ENCODE results near the gene ACSS1. TPM values are rescaled to one million over a fixed set of nuclear protein-coding genes. Genes with fewer than 3 reads are reported as not detected.
A peak's percentile ranks its signal among the peaks of the same experiment; 100 is the strongest.

The ACSS1 gene
- total and polyA plus RNA-seq, 5 donors from 2014 or later: 38.7 to 47.3 (median 40.1) TPM

DNA sequence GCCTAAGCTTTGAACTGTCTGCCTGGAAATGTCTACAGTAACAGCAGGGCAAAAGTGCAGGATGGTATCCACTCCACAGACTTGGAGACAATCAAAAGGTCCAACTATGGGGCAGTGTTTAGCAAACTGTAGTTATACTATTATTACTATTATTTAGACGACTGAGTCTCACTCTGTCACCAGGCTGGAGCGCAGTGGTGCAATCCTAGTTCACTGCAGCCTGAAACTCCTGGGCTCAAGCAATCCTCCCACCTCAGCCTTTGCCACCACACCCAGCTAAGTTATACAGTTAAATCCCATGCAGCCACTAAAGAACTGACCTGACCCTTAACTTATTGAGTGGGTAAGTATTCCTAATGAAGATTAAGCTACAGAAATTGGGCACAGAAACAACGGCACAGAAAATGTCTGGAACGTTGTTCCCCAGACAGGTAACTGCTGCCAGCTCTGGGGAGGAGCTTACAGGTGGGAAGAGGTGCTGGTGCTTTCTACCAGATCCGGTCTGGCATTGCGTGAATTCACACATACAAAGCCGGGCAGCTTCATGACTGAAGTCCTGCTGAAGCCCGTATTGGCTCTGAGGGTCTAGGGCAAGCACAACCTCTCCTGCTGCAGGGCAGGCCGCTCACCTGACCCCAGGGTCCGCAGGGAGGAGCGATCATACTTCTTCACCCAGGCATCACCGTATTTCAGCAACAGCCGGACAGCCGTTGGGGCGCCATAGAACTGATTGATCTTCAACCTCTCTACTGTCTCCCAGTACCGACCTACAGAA lies 38.4 kb downstream of the ACSS1 start:
- no peak for DNase-seq
- Histone ChIP-seq H3K27me3 (ENCODE audit: control insufficient read depth, insufficient read depth, low read length) (no peaks in the 10 kb centered on the region), H3K36me3 (ENCODE audit: control insufficient read depth, insufficient read depth, low read length) (peaks cover 67% of the 10 kb centered on the region), H3K27ac (ENCODE audit: insufficient read depth, low read length, poor library complexity, severe bottlenecking) (no peak overlapping the region), H3K4me1 (ENCODE audit: control insufficient read depth, insufficient read depth, low read length, poor library complexity, severe bottlenecking) (no peaks in the 10 kb centered on the region), H3K4me3 (ENCODE audit: low read depth, low read length) (no peak overlapping the region), H3K9me3 (ENCODE audit: control insufficient read depth in 2 of 2, low read length in 2 of 2) (no peaks in the 10 kb centered on the region)
- H3K4me1 Mint-ChIP-seq: peaks cover 0 to 13% (median 6%) of the 10 kb centered on the region in 4 donors
- no peaks in the 10 kb centered on the region for H3K9me3 Mint-ChIP-seq
- no peaks in the 10 kb centered on the region for H3K27me3 Mint-ChIP-seq
- H3K4me3 Mint-ChIP-seq: no peak overlapping the region
- peak overlapping the region in 2 of 3 donors; percentile 25 to 26 for H3K27ac Mint-ChIP-seq
- H3K36me3 Mint-ChIP-seq: peaks cover 26% of the 10 kb centered on the region
- ATAC-seq (ENCODE audit: low read depth in 2 of 2): no peak

DNA sequence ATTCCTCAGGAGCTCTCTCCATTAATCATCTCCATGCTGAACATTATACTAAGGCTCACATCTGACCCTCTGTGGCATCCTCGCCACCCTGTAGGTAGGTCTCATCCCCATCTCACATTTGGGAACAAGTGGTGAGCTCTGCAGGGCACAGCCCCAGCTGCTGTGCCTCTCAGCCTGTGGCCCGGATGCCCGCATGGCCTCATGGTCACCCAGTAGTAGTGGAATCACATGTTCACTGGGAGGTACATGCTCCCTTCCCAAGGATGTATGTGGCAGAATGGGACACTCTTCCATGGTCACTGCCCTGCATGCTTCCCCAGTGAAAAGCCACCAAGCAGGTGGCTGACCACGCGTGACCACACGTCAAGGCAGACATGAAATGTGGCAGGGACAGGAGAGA lies 39.1 kb downstream of the ACSS1 start:
- no peak overlapping the region for H3K4me3 Mint-ChIP-seq
- Histone ChIP-seq H3K4me1 (ENCODE audit: control insufficient read depth, insufficient read depth, low read length, poor library complexity, severe bottlenecking) (no peaks in the 10 kb centered on the region), H3K9me3 (ENCODE audit: control insufficient read depth in 2 of 2, low read length in 2 of 2) (no peaks in the 10 kb centered on the region), H3K27ac (ENCODE audit: insufficient read depth, low read length, poor library complexity, severe bottlenecking) (no peak overlapping the region), H3K4me3 (ENCODE audit: low read depth, low read length) (no peak overlapping the region), H3K36me3 (ENCODE audit: control insufficient read depth, insufficient read depth, low read length) (peaks cover 70% of the 10 kb centered on the region), H3K27me3 (ENCODE audit: control insufficient read depth, insufficient read depth, low read length) (no peaks in the 10 kb centered on the region)
- no peaks in the 10 kb centered on the region for H3K27me3 Mint-ChIP-seq
- H3K4me1 Mint-ChIP-seq: peaks cover 0 to 10% (median 5%) of the 10 kb centered on the region in 4 donors
- H3K9me3 Mint-ChIP-seq: no peaks in the 10 kb centered on the region
- no peak for ATAC-seq (ENCODE audit: low read depth in 2 of 2)
- no peak for DNase-seq
- peak overlapping the region in 1 of 3 donors; percentile 26 for H3K27ac Mint-ChIP-seq
- H3K36me3 Mint-ChIP-seq: peaks cover 33% of the 10 kb centered on the region

DNA sequence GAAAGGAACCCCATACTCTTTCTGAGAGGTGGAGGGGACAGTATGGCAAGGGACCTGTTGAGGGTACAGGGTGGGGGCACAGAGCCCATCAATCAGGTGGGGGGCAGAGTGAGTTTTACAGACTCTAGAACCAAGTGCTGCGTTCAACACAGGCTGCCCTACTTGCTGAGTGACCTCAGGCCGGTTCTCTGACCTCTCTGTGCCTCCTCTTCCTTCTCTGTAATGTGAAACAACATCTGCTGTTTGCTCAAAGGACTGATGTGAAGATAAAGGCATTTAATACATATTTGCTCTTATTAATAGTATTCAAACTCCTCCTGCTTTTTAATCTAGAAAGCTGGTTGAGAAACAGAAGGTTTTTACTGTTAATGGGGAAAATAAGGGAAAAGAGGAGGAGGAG lies 39.5 kb downstream of the ACSS1 start:
- Histone ChIP-seq H3K27me3 (ENCODE audit: control insufficient read depth, insufficient read depth, low read length) (no peaks in the 10 kb centered on the region), H3K4me1 (ENCODE audit: control insufficient read depth, insufficient read depth, low read length, poor library complexity, severe bottlenecking) (no peaks in the 10 kb centered on the region), H3K36me3 (ENCODE audit: control insufficient read depth, insufficient read depth, low read length) (peaks cover 74% of the 10 kb centered on the region), H3K9me3 (ENCODE audit: control insufficient read depth in 2 of 2, low read length in 2 of 2) (no peaks in the 10 kb centered on the region), H3K27ac (ENCODE audit: insufficient read depth, low read length, poor library complexity, severe bottlenecking) (no peak overlapping the region), H3K4me3 (ENCODE audit: low read depth, low read length) (no peak overlapping the region)
- ATAC-seq (ENCODE audit: low read depth in 2 of 2) (no peak), DNase-seq (no peak)
- Mint-ChIP-seq H3K4me1 (peaks cover 0 to 7% (median 2%) of the 10 kb centered on the region in 4 donors), H3K36me3 (peaks cover 30% of the 10 kb centered on the region), H3K9me3 (no peaks in the 10 kb centered on the region), H3K27me3 (no peaks in the 10 kb centered on the region), H3K4me3 (no peak overlapping the region), H3K27ac (peak overlapping the region in 1 of 3 donors; percentile 26)

DNA sequence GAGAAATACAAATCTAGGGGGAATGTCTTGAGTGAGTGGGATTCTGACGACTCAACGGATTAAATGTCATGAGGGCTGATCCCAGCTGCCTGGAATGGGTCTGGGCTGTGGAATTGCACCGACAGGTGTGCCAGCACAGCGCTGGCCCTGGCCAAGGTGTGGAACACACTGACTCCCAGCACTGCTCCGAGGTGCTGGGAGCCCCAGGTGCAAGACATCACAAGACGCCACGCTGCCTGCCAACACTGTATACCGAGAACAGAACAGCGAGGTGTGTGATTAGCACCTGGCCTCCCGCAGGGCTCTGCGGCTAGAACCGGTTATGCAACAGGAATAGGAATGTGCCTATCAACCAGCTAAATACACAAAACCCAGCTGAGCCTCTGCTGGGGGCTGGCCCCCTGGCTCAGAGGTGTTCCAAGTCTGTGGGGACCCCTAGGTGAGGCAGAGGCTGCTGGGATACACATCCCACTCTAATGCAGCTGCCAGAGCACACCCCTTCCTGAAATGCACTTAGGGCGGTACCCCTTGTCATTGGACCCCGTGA lies 40.6 kb downstream of the ACSS1 start:
- Histone ChIP-seq H3K9me3 (ENCODE audit: control insufficient read depth in 2 of 2, low read length in 2 of 2) (no peaks in the 10 kb centered on the region), H3K4me1 (ENCODE audit: control insufficient read depth, insufficient read depth, low read length, poor library complexity, severe bottlenecking) (no peaks in the 10 kb centered on the region), H3K36me3 (ENCODE audit: control insufficient read depth, insufficient read depth, low read length) (peaks cover 74% of the 10 kb centered on the region), H3K27me3 (ENCODE audit: control insufficient read depth, insufficient read depth, low read length) (no peaks in the 10 kb centered on the region), H3K27ac (ENCODE audit: insufficient read depth, low read length, poor library complexity, severe bottlenecking) (no peak overlapping the region), H3K4me3 (ENCODE audit: low read depth, low read length) (no peak overlapping the region)
- H3K4me1 Mint-ChIP-seq: peaks cover 0 to 7% (median 0%) of the 10 kb centered on the region in 4 donors
- no peaks in the 10 kb centered on the region for H3K9me3 Mint-ChIP-seq
- H3K27ac Mint-ChIP-seq: no peak overlapping the region
- no peak overlapping the region for H3K4me3 Mint-ChIP-seq
- no peaks in the 10 kb centered on the region for H3K27me3 Mint-ChIP-seq
- ATAC-seq (ENCODE audit: low read depth in 2 of 2) (no peak), DNase-seq (no peak)
- H3K36me3 Mint-ChIP-seq: peaks cover 31% of the 10 kb centered on the region

DNA sequence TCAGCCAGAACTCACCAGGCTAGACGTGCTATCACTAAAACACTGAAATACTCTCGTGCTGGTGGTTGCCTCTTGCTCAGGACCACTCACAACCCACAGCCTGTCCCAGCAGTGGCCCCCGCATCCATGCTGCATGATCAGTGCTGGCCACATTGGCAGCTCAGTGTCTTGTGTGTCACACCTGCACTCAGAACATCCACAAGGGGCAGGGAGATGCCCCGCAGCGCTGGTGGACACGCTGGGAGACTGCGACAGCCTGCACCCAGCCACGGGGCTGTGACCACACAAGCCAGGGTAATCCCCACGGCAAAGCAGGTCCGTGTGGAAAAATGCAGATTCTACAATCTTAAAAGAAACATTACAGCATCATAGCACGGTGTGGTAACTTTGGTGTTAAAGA lies 41.5 kb downstream of the ACSS1 start:
- DNase-seq (no peak), ATAC-seq (ENCODE audit: low read depth in 2 of 2) (no peak)
- H3K27me3 ChIP-seq (ENCODE audit: control insufficient read depth, insufficient read depth, low read length): no peaks in the 10 kb centered on the region
- H3K27me3 Mint-ChIP-seq: no peaks in the 10 kb centered on the region
- H3K36me3 ChIP-seq (ENCODE audit: control insufficient read depth, insufficient read depth, low read length): peaks cover 78% of the 10 kb centered on the region
- no peak overlapping the region for H3K4me3 ChIP-seq (ENCODE audit: low read depth, low read length)
- H3K27ac ChIP-seq (ENCODE audit: insufficient read depth, low read length, poor library complexity, severe bottlenecking): no peak overlapping the region
- H3K4me1 Mint-ChIP-seq: peaks cover 0 to 7% (median 0%) of the 10 kb centered on the region in 4 donors
- no peak overlapping the region for H3K27ac Mint-ChIP-seq
- no peaks in the 10 kb centered on the region for H3K4me1 ChIP-seq (ENCODE audit: control insufficient read depth, insufficient read depth, low read length, poor library complexity, severe bottlenecking)
- H3K36me3 Mint-ChIP-seq: peaks cover 29% of the 10 kb centered on the region
- no peak overlapping the region for H3K4me3 Mint-ChIP-seq
- H3K9me3 Mint-ChIP-seq: no peaks in the 10 kb centered on the region
- no peaks in the 10 kb centered on the region for H3K9me3 ChIP-seq (ENCODE audit: control insufficient read depth in 2 of 2, low read length in 2 of 2)

DNA sequence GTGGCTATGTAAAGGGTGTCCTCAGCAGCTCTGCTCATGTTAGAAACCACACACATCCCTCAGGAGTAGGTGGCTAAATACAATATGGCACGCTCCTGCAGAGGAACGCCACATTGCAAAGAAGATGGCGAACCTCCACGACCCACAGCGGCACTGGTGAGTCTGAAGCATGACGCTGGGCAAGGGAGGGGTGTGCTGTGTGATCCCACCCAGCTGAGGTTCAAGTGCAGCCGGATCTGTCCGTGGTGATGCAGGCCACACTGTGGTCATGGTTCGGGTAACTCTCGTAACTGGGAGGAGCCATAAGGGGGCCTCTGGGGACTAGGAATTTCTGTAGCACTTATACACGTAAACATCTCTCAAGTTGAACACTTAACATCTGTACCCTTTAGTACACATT lies 42.0 kb downstream of the ACSS1 start:
- H3K36me3 ChIP-seq (ENCODE audit: control insufficient read depth, insufficient read depth, low read length): peaks cover 78% of the 10 kb centered on the region
- Mint-ChIP-seq H3K9me3 (no peaks in the 10 kb centered on the region), H3K27me3 (no peaks in the 10 kb centered on the region), H3K27ac (no peak overlapping the region), H3K4me3 (no peak overlapping the region), H3K4me1 (peaks cover 0 to 7% (median 0%) of the 10 kb centered on the region in 4 donors), H3K36me3 (peaks cover 31% of the 10 kb centered on the region)
- no peak overlapping the region for H3K27ac ChIP-seq (ENCODE audit: insufficient read depth, low read length, poor library complexity, severe bottlenecking)
- H3K4me3 ChIP-seq (ENCODE audit: low read depth, low read length): no peak overlapping the region
- no peaks in the 10 kb centered on the region for H3K4me1 ChIP-seq (ENCODE audit: control insufficient read depth, insufficient read depth, low read length, poor library complexity, severe bottlenecking)
- H3K27me3 ChIP-seq (ENCODE audit: control insufficient read depth, insufficient read depth, low read length): no peaks in the 10 kb centered on the region
- H3K9me3 ChIP-seq (ENCODE audit: control insufficient read depth in 2 of 2, low read length in 2 of 2): no peaks in the 10 kb centered on the region
- DNase-seq (no peak), ATAC-seq (ENCODE audit: low read depth in 2 of 2) (no peak)

DNA sequence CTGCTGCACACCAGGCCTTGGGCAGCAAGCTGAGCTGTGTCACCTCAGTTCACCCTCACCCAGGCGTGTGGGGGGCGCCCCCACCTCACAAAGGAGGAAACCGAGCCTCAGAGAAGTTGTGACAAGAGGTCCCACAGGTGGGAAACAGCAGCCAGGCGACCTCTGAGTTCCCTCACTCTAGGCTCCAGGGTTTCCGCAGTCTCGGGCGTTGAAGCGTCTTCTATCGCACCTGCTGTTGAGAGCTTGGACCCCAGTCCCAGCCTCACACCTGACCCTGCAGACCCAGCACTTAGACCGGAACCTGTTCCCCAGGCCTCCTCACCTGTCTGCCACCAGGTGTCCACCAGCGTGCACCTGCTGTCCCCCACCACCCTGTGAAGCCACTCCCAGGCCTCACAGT lies 43.1 kb downstream of the ACSS1 start:
- H3K36me3 Mint-ChIP-seq: peaks cover 39% of the 10 kb centered on the region
- Histone ChIP-seq H3K4me1 (ENCODE audit: control insufficient read depth, insufficient read depth, low read length, poor library complexity, severe bottlenecking) (no peaks in the 10 kb centered on the region), H3K36me3 (ENCODE audit: control insufficient read depth, insufficient read depth, low read length) (peaks cover 76% of the 10 kb centered on the region), H3K9me3 (ENCODE audit: control insufficient read depth in 2 of 2, low read length in 2 of 2) (no peaks in the 10 kb centered on the region), H3K4me3 (ENCODE audit: low read depth, low read length) (no peak overlapping the region), H3K27ac (ENCODE audit: insufficient read depth, low read length, poor library complexity, severe bottlenecking) (no peak overlapping the region), H3K27me3 (ENCODE audit: control insufficient read depth, insufficient read depth, low read length) (no peaks in the 10 kb centered on the region)
- no peak for DNase-seq
- no peak overlapping the region for H3K27ac Mint-ChIP-seq
- H3K27me3 Mint-ChIP-seq: no peaks in the 10 kb centered on the region
- peaks cover 0 to 7% (median 1%) of the 10 kb centered on the region in 4 donors for H3K4me1 Mint-ChIP-seq
- no peak overlapping the region for H3K4me3 Mint-ChIP-seq
- H3K9me3 Mint-ChIP-seq: no peaks in the 10 kb centered on the region
- ATAC-seq (ENCODE audit: low read depth in 2 of 2): no peak
